ENCODE results near the gene H2BW2.

GRCh38 chrX:103999234-103999633 lies 40.5 kb upstream of the H2BW2 start:
- TF ChIP-seq CTCF (IDR thresholded peaks at IDR 0.05) (no peak), EZH2 (IDR thresholded peaks at IDR 0.05) (no peak)
